ENCODE data around the gene CCDC28A. TPM values are rescaled to one million over a fixed set of nuclear protein-coding genes. Genes with fewer than 3 reads are reported as not detected.

The CCDC28A gene
- total RNA-seq: 19.2 and 27.2 TPM in 2 replicates

GRCh38 chr6:138773177-138774091, at the start of gene CCDC28A:
CCDC28A (plus strand) TSS chr6:138773769; CDS start chr6:138776121, 2,352 bp downstream.

GRCh38 chr6:138795809-138796603, 22.4 kb downstream of the CCDC28A start, which contains the start of gene ECT2L:
ECT2L (plus strand) TSS chr6:138796087; CDS start chr6:138813275, 17,188 bp downstream.

Other genes starting within 250 kb of the CCDC28A start
- under 0.01 TPM in 1 of 2 replicates, not detected in the other for gene ECT2L, start 22.3 kb downstream of the CCDC28A start, total RNA-seq
- gene REPS1, start 214.5 kb downstream of the CCDC28A start, total RNA-seq: 18.7 and 22.3 TPM in 2 replicates

Measured in dermis lymphatic vessel endothelial cell (primary cell).